GM10847 (cell line): ENCODE data around the gene PLXNA3.
A peak's percentile ranks its signal among the peaks of the same experiment; 100 is the strongest.

Source experiments
- POLR2A ChIP-seq: IDR thresholded peaks from 2 replicates; pipeline ENCODE4 v1.6.1; 2011; ENCODE audit not compliant: insufficient read length; ENCODE audit errors: extremely low read depth

PLXNA3 gene

DNA sequence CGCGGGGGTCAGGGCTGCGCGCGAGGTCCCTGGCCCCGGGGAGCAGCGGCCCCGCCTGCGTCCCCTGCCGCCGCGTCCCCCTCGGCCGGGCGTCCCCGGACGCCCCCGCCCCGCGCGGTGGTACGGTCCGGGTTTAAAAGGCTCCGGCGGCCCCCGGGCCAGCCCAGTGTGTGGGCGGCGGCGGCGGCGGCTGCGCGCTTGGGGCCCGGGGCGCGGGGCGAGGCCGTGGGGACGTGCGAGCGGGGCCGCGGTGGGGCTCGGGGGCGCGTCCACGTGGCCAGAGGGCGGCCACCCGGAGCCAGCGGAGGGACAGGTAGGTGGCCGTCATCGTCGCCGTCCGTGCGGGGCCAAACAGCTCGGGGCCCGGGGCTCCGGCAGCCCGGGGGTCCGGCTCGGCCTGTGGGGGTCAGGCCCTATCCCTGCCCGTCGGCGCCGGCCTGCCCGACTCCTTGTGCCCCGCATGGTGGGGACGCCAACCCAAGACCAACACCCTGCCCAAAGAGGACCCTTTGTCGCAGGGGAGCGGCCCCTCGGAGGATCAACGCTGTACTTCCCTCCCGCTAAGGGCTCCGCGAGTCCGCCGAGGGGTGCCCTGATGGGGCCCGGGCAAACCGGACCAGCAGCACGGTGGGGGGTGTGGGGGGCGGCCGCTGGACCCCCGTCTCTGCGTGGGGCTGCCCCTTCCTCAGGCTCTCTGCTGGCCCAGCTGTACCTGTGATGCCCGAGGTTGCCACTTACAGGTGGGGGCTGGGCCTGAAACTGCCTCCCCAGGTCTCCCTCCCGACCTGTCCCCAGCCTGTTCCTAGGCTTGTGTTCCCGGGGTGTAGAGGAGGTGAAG is at the start of gene PLXNA3:
Gene PLXNA3, plus strand, starts transcription at position 166 of the 838 bp plus-strand sequence. CDS start 1,903 bp downstream, outside the sequence.
- peak; percentile 74 for TF ChIP-seq POLR2A

DNA sequence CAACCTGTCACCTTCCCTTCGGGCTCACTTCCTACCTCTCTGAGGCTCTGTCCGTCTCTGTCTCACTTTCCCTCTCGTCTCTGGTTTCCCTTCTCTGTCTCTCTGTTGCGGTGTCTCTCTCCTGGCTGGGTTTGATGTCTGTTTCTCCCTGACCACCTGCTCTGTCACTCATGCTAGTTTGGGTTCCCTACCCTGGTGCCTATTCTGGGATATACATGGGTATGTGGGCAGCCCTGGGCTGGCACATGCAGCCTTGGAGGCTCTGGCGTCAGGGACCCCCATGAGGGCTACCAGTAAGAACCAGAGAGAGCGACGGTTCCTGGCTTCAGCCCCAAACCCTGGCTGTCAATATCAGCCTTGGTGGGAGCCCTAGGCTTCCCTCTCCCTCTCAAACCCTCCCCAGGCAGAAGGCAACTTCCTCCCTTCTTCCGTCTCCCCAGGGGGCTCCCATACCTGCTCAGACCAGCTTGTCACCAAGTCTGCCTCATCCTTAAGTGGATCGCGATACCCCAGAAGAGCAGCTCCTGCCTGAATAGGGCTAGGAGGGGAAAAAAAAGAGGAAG is 49.3 kb upstream of the PLXNA3 start:
- TF ChIP-seq POLR2A: no peak

- TF ChIP-seq POLR2A: no peak
These were observed 48.7 kb upstream of the PLXNA3 start, which contains the start of gene DNASE1L1 for GRCh38 chrX:154409222-154409871. TSS of gene DNASE1L1 (minus strand) at chrX:154409254. CDS start at chrX:154405568, 3,686 bp downstream.

DNA sequence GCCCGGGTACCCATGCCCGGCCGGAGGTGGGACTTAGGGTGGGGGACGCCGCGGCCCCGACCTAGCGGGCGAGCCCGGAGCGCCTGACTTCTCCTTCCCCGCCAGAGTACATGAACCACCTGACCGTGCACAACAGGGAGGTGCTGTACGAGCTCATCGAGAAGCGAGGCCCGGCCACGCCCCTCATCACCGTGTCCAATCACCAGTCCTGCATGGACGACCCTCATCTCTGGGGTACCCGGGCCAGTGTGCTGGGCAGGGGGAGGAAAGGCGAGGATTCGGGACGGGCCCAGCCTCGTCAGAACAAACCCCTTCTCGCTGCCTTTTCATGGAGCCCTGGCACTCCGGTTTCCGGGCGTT is 46.1 kb upstream of the PLXNA3 start:
- peak; percentile 29 for TF ChIP-seq POLR2A

GRCh38 chrX:154412468-154412867 is 45.6 kb upstream of the PLXNA3 start:
- no peak for TF ChIP-seq POLR2A

GRCh38 chrX:154413142-154413541 is 44.9 kb upstream of the PLXNA3 start:
- TF ChIP-seq POLR2A: no peak

DNA sequence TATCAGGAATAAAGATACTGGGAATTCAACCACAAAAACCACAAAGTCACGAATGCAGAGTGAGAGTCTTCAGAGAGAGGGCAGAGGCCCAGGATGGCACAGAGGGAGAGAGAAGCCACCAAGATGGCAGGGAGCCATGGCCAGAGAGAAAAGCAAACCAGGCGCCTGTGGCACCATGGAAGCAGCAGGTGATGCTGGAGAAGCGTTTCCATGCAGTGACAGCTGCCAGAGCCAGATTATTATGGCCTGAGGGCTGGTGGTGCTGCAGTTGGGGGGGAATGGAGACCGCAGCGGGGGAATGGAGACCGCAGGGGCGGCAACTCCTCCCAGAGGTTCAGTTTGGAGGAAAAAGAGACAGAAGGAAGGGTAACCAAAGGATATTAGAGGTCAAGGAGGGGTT is 40.9 kb upstream of the PLXNA3 start:
- TF ChIP-seq POLR2A: no peak

DNA sequence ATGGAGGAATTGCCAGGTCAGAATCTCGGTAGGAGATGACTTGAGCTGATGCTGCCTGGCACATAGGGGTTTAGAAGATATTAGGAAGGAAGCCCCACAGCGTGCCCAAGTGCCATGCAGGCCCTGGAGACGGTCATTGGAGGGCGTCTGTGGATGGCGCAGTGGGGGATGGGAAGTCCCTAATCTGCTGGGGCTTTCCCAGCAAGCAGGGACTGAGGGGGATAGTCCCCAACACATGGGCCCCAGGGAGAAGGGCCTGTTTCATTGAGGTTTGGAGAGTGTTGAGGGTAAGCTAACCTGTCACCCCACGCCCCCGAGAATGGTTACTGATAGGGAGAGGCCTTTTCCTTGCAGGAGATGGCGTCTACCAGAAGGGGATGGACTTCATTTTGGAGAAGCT is 38.9 kb upstream of the PLXNA3 start:
- no peak for TF ChIP-seq POLR2A

DNA sequence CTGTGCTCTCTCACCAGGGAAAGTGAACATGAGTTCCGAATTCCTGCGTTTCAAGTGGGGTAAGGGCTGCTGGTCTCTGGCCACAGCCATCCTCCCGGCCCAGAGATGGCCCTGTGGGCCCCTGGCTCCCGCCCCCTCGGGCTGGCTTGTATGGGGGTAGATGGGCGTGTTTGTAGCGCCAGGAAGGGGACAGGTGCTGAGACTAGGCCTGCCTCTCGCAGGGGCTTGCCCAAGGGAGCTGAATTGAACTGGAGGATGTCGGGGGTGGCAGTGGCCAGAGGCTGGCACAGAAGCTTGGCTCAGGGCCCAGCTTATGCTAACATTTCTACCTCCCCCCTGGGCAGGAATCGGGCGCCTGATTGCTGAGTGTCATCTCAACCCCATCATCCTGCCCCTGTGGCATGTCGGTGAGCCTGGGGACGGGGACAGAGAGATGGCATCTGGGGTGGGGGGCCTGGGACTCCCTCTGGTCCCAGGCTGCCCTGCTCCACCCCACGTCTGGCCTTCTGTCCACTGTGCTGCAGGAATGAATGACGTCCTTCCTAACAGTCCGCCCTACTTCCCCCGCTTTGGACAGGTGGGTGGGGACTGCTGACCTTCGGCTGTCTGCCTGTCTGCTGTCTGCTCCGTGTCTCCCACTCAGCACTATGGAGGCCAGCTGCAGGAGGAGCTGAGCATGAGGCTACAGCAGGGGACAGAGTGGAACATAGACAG is 38.2 kb upstream of the PLXNA3 start:
- TF ChIP-seq POLR2A: no peak

- TF ChIP-seq POLR2A: no peak
These were observed 37.7 kb upstream of the PLXNA3 start for GRCh38 chrX:154420402-154420756.

DNA sequence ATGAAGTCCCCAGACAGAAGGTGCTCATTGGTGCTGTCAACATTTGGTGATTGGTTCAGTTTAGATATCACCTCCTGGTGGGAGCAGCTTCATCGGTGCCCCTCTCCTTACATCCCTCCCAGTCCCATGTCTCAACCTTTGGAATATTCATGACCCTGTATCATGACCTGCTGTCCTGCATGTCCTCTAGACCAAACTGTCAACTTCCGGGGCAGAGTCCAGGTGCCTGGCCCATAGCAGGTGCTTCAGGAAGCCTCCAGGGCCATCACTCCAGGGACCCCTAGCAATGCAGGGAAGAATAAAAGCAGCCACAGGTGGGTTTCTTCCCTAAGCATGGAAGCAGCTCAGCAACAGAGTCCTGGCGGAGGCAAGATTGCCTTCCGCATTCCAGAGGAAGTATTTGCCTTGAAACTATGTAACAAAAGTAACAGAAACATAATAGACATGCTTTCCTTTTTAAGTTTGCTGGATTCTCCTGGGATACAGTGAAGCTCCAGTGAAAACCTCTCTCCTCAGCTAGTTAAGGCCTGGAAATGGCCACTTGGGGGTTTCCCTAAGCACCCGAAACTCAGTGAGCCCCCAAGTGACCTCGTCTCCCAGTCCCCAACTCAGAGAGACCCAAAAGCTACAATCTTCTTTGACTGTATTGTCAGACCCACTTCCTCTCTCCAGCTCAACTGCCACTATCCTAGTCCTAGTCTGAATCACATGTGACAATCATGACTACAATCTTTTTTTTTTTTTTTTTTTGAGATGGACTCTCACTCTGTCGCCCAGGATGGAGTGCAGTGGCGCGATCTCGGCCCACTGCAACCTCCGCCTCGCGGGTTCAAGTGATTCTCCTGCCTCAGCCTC is 30.9 kb upstream of the PLXNA3 start:
- no peak for TF ChIP-seq POLR2A

GRCh38 chrX:154428176-154429171 is 29.6 kb upstream of the PLXNA3 start, which contains the start of gene ATP6AP1:
TSS of gene ATP6AP1 (plus strand) at chrX:154428677. CDS start at chrX:154428693, 16 bp downstream.
- peak; percentile 41 for TF ChIP-seq POLR2A

GRCh38 chrX:154429711-154430110 is 28.4 kb upstream of the PLXNA3 start:
- no peak for TF ChIP-seq POLR2A
